ENCODE data around the gene ARSJ. TPM values are rescaled to one million over a fixed set of nuclear protein-coding genes. Genes with fewer than 3 reads are reported as not detected.

Gene ARSJ
- total RNA-seq, 1 experiment from 2014 or later, result 12.4 TPM

GRCh38 chr4:113901994-113902787 is 77.3 kb downstream of the ARSJ start:
- no peak for DNase-seq (ENCODE audit: low read depth)

- no peak for DNase-seq (ENCODE audit: low read depth)
These were observed 80.0 kb downstream of the ARSJ start for GRCh38 chr4:113899271-113900070.

- DNase-seq (ENCODE audit: low read depth), result no peak
These were observed 85.9 kb downstream of the ARSJ start for GRCh38 chr4:113893546-113893945.

- no peak for DNase-seq (ENCODE audit: low read depth)
These were observed 91.4 kb downstream of the ARSJ start for GRCh38 chr4:113888006-113888405.

GRCh38 chr4:113885291-113885690 is 94.2 kb downstream of the ARSJ start:
- no peak for DNase-seq (ENCODE audit: low read depth)

- no peak for DNase-seq (ENCODE audit: low read depth)
These were observed 94.8 kb downstream of the ARSJ start for GRCh38 chr4:113884655-113885054.

GRCh38 chr4:113882668-113883067 is 96.8 kb downstream of the ARSJ start:
- DNase-seq (ENCODE audit: low read depth), result no peak

GRCh38 chr4:113881256-113881655 is 98.2 kb downstream of the ARSJ start:
- peak; percentile 38 for DNase-seq (ENCODE audit: low read depth)

- no peak for DNase-seq (ENCODE audit: low read depth)
These were observed 99.0 kb downstream of the ARSJ start for GRCh38 chr4:113880240-113881028.

GRCh38 chr4:113878668-113879067 is 100.8 kb downstream of the ARSJ start:
- DNase-seq (ENCODE audit: low read depth), result peak; percentile 59

GRCh38 chr4:113874480-113874879 is 105.0 kb downstream of the ARSJ start:
- DNase-seq (ENCODE audit: low read depth), result no peak

- DNase-seq (ENCODE audit: low read depth), result no peak
These were observed 105.9 kb downstream of the ARSJ start for GRCh38 chr4:113873508-113873907.

- peak; percentile 31 for DNase-seq (ENCODE audit: low read depth)
These were observed 106.8 kb downstream of the ARSJ start for GRCh38 chr4:113872426-113873260.

- DNase-seq (ENCODE audit: low read depth), result no peak
These were observed 108.4 kb downstream of the ARSJ start for GRCh38 chr4:113871080-113871479.

- DNase-seq (ENCODE audit: low read depth), result peak; percentile 70
These were observed 109.6 kb downstream of the ARSJ start for GRCh38 chr4:113869743-113870375.

GRCh38 chr4:113866611-113867010 is 112.8 kb downstream of the ARSJ start:
- DNase-seq (ENCODE audit: low read depth), result no peak

GRCh38 chr4:113858924-113859323 is 120.5 kb downstream of the ARSJ start:
- no peak for DNase-seq (ENCODE audit: low read depth)

- DNase-seq (ENCODE audit: low read depth), result no peak
These were observed 127.6 kb downstream of the ARSJ start for GRCh38 chr4:113851816-113852215.
